Measurements from ENCODE around the gene LAMA3.

DNA sequence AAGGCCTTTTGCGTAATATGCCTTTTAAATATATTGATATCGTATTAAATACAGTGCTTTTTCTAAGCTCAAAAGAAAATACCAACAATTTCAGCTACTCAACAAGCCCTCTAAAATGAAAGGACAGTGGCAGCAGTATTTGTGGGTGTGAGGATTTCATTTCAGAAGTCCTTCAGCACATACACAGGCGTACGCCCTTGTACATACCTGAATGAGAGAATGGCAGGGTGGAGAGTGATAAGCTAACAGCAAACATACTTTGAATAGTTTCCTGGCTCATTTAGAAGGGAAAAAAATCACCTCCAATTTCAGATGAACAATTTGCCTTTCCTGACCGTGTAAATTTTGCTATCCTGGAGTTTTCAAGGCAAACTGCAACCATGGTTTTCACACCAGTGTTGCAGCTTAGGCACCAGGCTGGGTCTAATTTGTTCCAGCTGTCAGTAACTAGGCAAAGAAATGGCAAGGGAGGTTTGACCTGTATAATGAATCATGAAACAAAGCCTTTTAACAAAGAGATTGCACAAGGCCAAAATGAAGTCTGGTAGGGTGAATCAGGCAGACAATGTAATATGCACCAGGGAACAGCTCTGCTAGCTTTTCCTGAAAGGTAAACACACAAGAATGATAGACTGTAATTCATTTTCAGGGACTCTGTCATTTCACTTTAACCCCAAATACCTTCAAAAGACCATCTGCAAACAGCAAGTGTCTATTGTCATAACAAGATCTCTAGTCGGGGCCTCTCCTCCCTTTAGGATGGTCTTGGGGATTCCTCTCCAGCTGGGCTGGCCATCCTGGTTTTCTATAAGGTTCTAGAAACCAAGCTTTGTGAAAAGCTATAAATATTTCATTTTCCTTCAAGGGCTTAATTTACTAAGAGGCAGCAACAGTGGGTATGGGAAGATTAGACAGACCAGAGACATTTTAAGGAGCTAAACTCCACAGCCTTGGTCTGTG, 38.0 kb upstream of the LAMA3 start:
- TF ChIP-seq, protein P1, sequence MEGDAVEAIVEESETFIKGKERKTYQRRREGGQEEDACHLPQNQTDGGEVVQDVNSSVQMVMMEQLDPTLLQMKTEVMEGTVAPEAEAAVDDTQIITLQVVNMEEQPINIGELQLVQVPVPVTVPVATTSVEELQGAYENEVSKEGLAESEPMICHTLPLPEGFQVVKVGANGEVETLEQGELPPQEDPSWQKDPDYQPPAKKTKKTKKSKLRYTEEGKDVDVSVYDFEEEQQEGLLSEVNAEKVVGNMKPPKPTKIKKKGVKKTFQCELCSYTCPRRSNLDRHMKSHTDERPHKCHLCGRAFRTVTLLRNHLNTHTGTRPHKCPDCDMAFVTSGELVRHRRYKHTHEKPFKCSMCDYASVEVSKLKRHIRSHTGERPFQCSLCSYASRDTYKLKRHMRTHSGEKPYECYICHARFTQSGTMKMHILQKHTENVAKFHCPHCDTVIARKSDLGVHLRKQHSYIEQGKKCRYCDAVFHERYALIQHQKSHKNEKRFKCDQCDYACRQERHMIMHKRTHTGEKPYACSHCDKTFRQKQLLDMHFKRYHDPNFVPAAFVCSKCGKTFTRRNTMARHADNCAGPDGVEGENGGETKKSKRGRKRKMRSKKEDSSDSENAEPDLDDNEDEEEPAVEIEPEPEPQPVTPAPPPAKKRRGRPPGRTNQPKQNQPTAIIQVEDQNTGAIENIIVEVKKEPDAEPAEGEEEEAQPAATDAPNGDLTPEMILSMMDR (IDR thresholded peaks at IDR 0.05): no peak
- TF ChIP-seq EP300 (IDR thresholded peaks at IDR 0.05): no peak

All from tibial nerve (tissue), 4 donors.